ENCODE measurements around the gene RPUSD1. TPM values are rescaled to one million over a fixed set of nuclear protein-coding genes. Genes with fewer than 3 reads are reported as not detected.
"Not testable (repeated sequence)": the region's sequence is repeated elsewhere in the genome, so short reads cannot be mapped to it uniquely, and the experiment has no call there.

The RPUSD1 gene
- total and polyA plus RNA-seq, 2 donors (not counting 1 experiment from before 2014, with no cell fraction given), result 8.2 to 16.2 TPM

- Histone ChIP-seq H3K27ac (ENCODE audit: insufficient read depth, low read length) (no peak overlapping the region), H3K9ac (ENCODE audit: insufficient read depth, low read length) (no peak overlapping the region), H3K9me3 (ENCODE audit: control insufficient read depth, insufficient read depth, low read depth, low read length) (peaks cover 3% of the 10 kb centered on the region), H3K79me2 (ENCODE audit: control insufficient read depth, insufficient read depth, low read length) (no peaks in the 10 kb centered on the region), H3K36me3 (ENCODE audit: control insufficient read depth, insufficient read depth, low read length) (no peaks in the 10 kb centered on the region), H3K4me1 (ENCODE audit: control insufficient read depth, extremely low read depth, insufficient read depth, low read length) (no peaks in the 10 kb centered on the region), H4K20me1 (ENCODE audit: control insufficient read depth, extremely low read depth, insufficient read depth, low read length) (no peaks in the 10 kb centered on the region), H2AFZ (ENCODE audit: low read length) (no peak overlapping the region), H3K4me2 (ENCODE audit: extremely low read depth, insufficient read depth, low read length) (no peak overlapping the region), H3K27me3 (ENCODE audit: control insufficient read depth, insufficient read depth, low read length) (no peaks in the 10 kb centered on the region), H3K4me3 (replicated peaks in 1 of 4; ENCODE audit: control extremely low read depth in 1 of 4, insufficient read depth in 1 of 4, low read depth in 3 of 4, low read length in 4 of 4) (no peak overlapping the region)
- TF ChIP-seq, protein P1, sequence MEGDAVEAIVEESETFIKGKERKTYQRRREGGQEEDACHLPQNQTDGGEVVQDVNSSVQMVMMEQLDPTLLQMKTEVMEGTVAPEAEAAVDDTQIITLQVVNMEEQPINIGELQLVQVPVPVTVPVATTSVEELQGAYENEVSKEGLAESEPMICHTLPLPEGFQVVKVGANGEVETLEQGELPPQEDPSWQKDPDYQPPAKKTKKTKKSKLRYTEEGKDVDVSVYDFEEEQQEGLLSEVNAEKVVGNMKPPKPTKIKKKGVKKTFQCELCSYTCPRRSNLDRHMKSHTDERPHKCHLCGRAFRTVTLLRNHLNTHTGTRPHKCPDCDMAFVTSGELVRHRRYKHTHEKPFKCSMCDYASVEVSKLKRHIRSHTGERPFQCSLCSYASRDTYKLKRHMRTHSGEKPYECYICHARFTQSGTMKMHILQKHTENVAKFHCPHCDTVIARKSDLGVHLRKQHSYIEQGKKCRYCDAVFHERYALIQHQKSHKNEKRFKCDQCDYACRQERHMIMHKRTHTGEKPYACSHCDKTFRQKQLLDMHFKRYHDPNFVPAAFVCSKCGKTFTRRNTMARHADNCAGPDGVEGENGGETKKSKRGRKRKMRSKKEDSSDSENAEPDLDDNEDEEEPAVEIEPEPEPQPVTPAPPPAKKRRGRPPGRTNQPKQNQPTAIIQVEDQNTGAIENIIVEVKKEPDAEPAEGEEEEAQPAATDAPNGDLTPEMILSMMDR (conservative IDR thresholded peaks at IDR 0.05 in 1 of 2, IDR thresholded peaks at IDR 0.05 in 1 of 2; ENCODE audit: low read depth in 1 of 2, low read length in 2 of 2), result no peak
- TF ChIP-seq EZH2 (IDR thresholded peaks at IDR 0.05; ENCODE audit: low read length, missing control alignments), result no peak
- DNase-seq (ENCODE audit: low read depth in 2 of 2), result no peak
Measured at GRCh38 chr16:822174-822908, 34.2 kb upstream of the RPUSD1 start.

DNA sequence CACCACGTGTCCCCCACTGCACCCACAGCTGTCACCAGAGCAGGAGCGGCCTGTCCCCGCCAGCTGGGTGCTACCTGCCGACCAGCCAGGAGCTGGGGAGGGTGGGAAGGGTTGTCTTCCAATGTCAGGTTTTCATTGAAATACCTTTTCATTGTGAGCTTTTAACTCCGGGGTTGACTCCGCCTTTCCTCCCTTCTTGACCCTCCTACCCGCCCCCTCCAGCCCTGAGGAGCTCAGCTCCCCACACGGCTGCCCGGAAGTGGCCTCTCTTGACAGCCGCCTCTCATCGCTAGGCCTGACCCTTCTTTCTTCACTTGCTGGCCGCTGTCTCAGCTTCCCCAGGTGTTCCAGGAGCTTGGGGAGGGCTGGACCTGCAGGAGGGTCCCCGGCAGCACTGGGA is 33.6 kb upstream of the RPUSD1 start:
- no peak overlapping the region for H3K27ac ChIP-seq (ENCODE audit: insufficient read depth, low read length)
- H3K4me3 ChIP-seq (replicated peaks in 1 of 4; ENCODE audit: control extremely low read depth in 1 of 4, insufficient read depth in 1 of 4, low read depth in 3 of 4, low read length in 4 of 4), result no peak overlapping the region
- H2AFZ ChIP-seq (ENCODE audit: low read length), result no peak overlapping the region
- peaks cover 3% of the 10 kb centered on the region for H3K9me3 ChIP-seq (ENCODE audit: control insufficient read depth, insufficient read depth, low read depth, low read length)
- H3K79me2 ChIP-seq (ENCODE audit: control insufficient read depth, insufficient read depth, low read length), result no peaks in the 10 kb centered on the region
- no peak overlapping the region for H3K9ac ChIP-seq (ENCODE audit: insufficient read depth, low read length)
- H3K4me2 ChIP-seq (ENCODE audit: extremely low read depth, insufficient read depth, low read length), result no peak overlapping the region
- H4K20me1 ChIP-seq (ENCODE audit: control insufficient read depth, extremely low read depth, insufficient read depth, low read length), result no peaks in the 10 kb centered on the region
- TF ChIP-seq, protein P1 (conservative IDR thresholded peaks at IDR 0.05 in 1 of 2, IDR thresholded peaks at IDR 0.05 in 1 of 2; ENCODE audit: low read depth in 1 of 2, low read length in 2 of 2), result no peak
- TF ChIP-seq EZH2 (IDR thresholded peaks at IDR 0.05; ENCODE audit: low read length, missing control alignments), result no peak
- no peaks in the 10 kb centered on the region for H3K27me3 ChIP-seq (ENCODE audit: control insufficient read depth, insufficient read depth, low read length)
- no peaks in the 10 kb centered on the region for H3K36me3 ChIP-seq (ENCODE audit: control insufficient read depth, insufficient read depth, low read length)
- DNase-seq (ENCODE audit: low read depth in 2 of 2), result no peak
- no peaks in the 10 kb centered on the region for H3K4me1 ChIP-seq (ENCODE audit: control insufficient read depth, extremely low read depth, insufficient read depth, low read length)

GRCh38 chr16:820748-821147 is 32.6 kb upstream of the RPUSD1 start:
- Histone ChIP-seq H3K27ac (ENCODE audit: insufficient read depth, low read length) (no peak overlapping the region), H3K9ac (ENCODE audit: insufficient read depth, low read length) (no peak overlapping the region), H4K20me1 (ENCODE audit: control insufficient read depth, extremely low read depth, insufficient read depth, low read length) (no peaks in the 10 kb centered on the region), H3K4me1 (ENCODE audit: control insufficient read depth, extremely low read depth, insufficient read depth, low read length) (no peaks in the 10 kb centered on the region), H3K9me3 (ENCODE audit: control insufficient read depth, insufficient read depth, low read depth, low read length) (peaks cover 3% of the 10 kb centered on the region), H2AFZ (ENCODE audit: low read length) (no peak overlapping the region), H3K4me3 (replicated peaks in 1 of 4; ENCODE audit: control extremely low read depth in 1 of 4, insufficient read depth in 1 of 4, low read depth in 3 of 4, low read length in 4 of 4) (no peak overlapping the region), H3K36me3 (ENCODE audit: control insufficient read depth, insufficient read depth, low read length) (no peaks in the 10 kb centered on the region), H3K27me3 (ENCODE audit: control insufficient read depth, insufficient read depth, low read length) (no peaks in the 10 kb centered on the region), H3K79me2 (ENCODE audit: control insufficient read depth, insufficient read depth, low read length) (no peaks in the 10 kb centered on the region), H3K4me2 (ENCODE audit: extremely low read depth, insufficient read depth, low read length) (no peak overlapping the region)
- no peak for DNase-seq (ENCODE audit: low read depth in 2 of 2)
- TF ChIP-seq, protein P1 (conservative IDR thresholded peaks at IDR 0.05 in 1 of 2, IDR thresholded peaks at IDR 0.05 in 1 of 2; ENCODE audit: low read depth in 1 of 2, low read length in 2 of 2), result no peak
- no peak for TF ChIP-seq EZH2 (IDR thresholded peaks at IDR 0.05; ENCODE audit: low read length, missing control alignments)

GRCh38 chr16:820044-820408 is 31.8 kb upstream of the RPUSD1 start:
- not testable (repeated sequence) for DNase-seq (ENCODE audit: low read depth in 2 of 2); H3K9ac ChIP-seq (ENCODE audit: insufficient read depth, low read length); H3K79me2 ChIP-seq (ENCODE audit: control insufficient read depth, insufficient read depth, low read length); H3K9me3 ChIP-seq (ENCODE audit: control insufficient read depth, insufficient read depth, low read depth, low read length); H3K36me3 ChIP-seq (ENCODE audit: control insufficient read depth, insufficient read depth, low read length); H3K27ac ChIP-seq (ENCODE audit: insufficient read depth, low read length); H3K4me3 ChIP-seq (replicated peaks in 1 of 4; ENCODE audit: control extremely low read depth in 1 of 4, insufficient read depth in 1 of 4, low read depth in 3 of 4, low read length in 4 of 4); H3K4me2 ChIP-seq (ENCODE audit: extremely low read depth, insufficient read depth, low read length); H3K4me1 ChIP-seq (ENCODE audit: control insufficient read depth, extremely low read depth, insufficient read depth, low read length); H2AFZ ChIP-seq (ENCODE audit: low read length); H4K20me1 ChIP-seq (ENCODE audit: control insufficient read depth, extremely low read depth, insufficient read depth, low read length); H3K27me3 ChIP-seq (ENCODE audit: control insufficient read depth, insufficient read depth, low read length)

All from fibroblast of lung (primary cell).